NCI-H2171 (cell line): ENCODE measurements around the gene TOR2A.

Experiments
- DNase-seq: peaks from one replicate; lab custom pipeline; 2025; lab: John Stamatoyannopoulos, UW

Gene TOR2A

GRCh38 chr9:127720031-127720864 is 14.8 kb downstream of the TOR2A start:
- DNase-seq, result no peak

GRCh38 chr9:127717766-127718165 is 17.3 kb downstream of the TOR2A start:
- no peak for DNase-seq

- DNase-seq, result no peak
These were observed 18.7 kb downstream of the TOR2A start for GRCh38 chr9:127716412-127716811.

GRCh38 chr9:127715470-127716337 is 19.4 kb downstream of the TOR2A start, which contains the start of the genes PTRH1 and TTC16:
PTRH1 (minus strand) TSS chr9:127715663; CDS start chr9:127715639, 24 bp downstream.
TTC16 (plus strand) TSS chr9:127716079; CDS start chr9:127716146, 67 bp downstream.
- peak; percentile 98 for DNase-seq

DNA sequence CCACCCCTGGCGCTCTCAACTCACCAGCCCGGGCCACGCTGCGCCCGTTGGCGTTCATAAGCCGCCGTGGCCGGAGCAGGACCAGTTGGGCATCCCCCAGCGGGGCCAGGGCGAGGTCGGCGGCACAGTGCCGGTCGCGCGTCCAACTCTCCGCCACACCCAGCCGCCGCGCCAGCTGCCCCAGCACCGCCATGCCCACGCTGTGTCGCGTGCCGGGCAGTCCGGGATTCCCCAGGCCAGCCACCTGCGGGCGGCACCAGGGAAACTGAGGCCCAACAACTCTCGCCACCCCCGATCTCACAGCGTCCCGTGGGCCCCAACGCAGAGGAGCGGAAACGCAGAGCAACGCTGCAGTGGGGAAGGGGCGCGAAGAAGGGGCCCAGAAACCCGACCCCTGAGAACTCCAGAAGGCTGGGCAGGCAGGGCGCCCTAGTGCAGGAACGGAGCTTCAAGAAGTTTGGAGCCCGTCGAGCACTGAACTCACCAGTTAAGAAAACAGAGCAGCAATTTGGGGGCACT is 20.1 kb downstream of the TOR2A start:
- DNase-seq, result no peak

DNA sequence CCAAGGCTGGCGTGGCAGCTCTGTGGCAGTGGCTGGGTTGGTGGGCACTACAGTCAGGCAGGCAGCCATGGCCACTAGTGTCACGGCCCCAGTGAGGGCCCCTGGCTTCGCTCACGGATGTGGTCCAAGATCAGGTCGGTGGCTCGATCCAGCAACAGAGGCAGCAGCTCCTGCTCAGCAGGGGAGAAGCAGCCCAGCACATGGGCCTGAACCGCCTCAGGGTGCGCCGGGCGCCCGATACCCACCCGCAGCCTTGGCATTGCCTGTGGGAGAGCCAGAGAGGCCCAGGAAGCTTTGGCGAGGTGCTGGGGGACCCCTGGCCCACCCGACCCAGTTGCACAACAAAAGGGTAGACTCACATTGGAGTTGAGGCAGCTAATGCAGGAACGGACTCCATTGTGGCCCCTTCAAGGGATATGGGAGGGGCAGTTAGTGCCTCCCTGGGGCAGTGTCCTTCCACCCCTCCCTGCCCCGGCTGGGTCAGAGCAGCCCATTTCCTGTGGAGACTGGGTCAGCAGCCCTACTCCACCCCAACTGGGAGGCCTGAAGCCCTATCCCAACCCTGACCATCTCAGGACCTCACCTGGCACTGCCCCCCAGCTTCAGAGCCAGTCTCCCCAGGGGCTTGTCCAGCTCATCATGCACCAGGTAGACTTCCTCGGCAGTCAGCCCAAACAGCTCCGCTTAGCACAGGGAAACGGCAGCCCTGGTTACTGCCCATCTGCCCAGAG is 20.9 kb downstream of the TOR2A start:
- no peak for DNase-seq

- no peak for DNase-seq
These were observed 22.2 kb downstream of the TOR2A start for GRCh38 chr9:127712867-127713266.

GRCh38 chr9:127712371-127712770 is 22.7 kb downstream of the TOR2A start:
- DNase-seq, result no peak

DNA sequence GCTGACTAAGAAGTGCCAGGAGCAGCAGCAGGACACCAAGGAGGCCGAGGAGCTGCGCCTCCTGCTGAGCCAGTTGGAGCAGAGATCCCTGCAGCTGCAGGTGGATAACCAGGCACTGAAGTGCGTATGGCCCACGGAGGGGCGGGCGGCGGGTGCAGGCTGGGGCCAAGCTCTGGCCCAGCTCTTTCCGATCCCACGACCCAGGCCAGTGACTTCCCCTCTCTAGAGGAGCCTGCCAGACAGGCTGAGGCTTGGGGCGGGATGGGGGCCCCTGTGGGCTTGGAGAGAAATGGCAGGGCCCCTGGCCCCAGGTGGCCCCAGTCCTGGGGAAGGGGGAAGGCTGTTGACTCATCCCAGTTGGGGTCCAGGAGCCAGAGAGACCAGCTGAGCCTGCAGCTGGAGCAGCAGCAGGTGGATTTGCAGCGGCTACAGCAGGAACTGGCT is 23.2 kb downstream of the TOR2A start:
- DNase-seq, result peak; percentile 58

DNA sequence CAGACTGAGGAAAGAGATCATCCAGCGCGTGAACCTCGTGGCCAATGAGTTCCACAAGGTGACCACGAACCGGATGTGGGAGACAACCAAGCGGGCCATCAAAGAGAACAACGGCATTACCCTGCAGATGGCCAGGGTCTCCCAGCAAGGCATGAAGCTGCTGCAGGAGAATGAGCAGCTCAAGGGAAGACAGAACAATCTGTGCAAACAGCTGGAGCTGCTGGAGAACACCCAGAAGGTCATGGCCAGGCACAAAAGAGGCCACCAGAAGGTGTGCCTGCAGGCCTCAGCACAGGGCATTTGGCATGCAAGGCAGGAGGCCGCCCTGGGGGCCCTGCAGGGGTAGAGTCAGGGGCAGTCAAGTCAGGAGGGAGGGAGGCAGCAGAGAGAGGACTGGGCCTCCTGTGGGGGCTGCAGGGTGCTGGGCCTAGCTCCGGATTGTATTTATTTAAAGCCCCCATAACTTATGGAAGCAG is 23.8 kb downstream of the TOR2A start:
- no peak for DNase-seq

- DNase-seq, result no peak
These were observed 24.8 kb downstream of the TOR2A start for GRCh38 chr9:127710204-127710783.

GRCh38 chr9:127708952-127709587 is 26.0 kb downstream of the TOR2A start:
- no peak for DNase-seq

- DNase-seq, result no peak
These were observed 27.3 kb downstream of the TOR2A start for GRCh38 chr9:127707766-127708165.

DNA sequence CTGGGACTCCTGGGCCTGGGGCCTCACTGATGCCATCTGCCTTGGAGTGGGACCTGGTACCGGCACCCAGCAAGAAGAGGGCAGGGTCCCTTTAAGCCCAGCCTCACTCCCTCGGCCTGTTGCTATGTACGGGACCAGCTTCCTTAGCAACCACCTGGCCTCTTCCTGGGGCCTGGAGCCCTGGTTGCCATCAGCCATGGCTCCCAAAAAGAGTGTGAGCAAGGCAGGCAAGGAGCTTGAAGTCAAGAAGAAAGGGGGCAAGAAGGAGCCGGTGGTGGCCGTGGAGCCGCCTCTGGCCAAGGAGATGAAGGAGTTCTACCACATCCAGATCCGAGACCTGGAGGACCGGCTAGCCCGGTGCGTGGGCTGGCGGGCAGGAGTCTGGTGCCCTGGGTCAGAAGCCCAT is 28.3 kb downstream of the TOR2A start, which contains the start of gene CFAP157:
CFAP157 (plus strand) TSS at position 153 of the 406 bp plus-strand sequence; CDS start at position 197, 44 bp downstream.
- DNase-seq, result no peak

- no peak for DNase-seq
These were observed 29.3 kb downstream of the TOR2A start for GRCh38 chr9:127705577-127706379.

DNA sequence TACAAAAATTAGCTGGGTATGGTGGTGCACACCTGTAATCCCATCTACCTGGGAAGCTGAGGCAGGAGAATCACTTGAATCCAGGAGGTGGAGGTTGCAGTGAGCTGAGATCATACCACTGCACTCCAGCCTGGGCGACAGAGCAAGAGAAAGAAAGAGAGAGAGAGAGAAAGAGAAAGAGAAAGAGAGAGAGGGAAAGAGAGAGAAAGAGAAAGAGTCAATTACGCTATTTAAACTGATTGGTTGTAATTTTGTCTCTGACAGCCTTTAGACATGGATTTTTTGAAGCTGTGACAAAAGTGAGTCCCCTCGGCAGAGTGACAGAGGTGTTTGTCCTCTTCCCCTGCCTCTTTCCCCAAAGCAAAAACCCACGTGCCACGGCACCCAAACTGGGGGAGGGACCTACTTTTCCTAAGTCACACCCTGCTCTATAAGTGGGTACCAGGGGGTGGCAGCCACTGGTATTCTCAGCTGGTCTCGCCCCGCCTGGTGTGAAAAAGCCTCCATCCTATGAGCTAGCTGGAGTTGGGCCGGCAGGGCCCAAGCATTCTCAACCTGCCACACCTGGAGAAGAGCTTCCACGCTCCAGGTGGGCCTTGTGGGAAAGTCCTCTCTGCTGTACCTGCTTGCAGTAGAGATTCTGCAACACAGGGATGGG is 31.7 kb downstream of the TOR2A start:
- no peak for DNase-seq

DNA sequence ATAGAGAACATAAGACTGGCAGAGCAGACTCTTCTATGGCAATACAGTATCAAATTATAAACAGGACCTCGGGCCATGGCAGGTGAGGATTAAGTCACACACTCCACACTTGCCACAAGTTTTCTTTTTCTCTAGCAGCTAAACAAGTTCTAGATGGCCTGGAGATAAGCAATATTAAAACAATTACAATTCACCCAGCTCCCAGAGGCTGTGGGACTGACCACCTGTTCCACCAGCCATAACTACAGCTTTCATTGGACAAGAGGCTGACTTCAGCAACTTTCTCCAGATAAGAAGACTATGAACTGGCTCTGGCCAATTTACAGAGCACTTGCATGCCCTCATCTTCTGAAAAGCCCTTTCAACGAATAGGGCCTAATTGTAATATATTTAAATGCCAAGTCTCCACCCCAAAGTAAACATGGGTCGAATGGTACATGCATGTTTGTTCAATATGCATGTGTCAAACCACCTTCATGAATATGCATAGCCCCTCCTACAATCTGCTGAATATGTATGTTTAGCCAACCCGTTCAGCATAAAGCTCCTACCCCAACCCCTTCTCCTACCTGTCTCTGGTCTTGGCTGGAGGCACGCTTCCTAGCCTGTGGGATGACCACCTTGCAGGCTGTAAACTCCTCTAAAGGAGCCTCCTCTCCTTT is 34.4 kb downstream of the TOR2A start:
- no peak for DNase-seq

DNA sequence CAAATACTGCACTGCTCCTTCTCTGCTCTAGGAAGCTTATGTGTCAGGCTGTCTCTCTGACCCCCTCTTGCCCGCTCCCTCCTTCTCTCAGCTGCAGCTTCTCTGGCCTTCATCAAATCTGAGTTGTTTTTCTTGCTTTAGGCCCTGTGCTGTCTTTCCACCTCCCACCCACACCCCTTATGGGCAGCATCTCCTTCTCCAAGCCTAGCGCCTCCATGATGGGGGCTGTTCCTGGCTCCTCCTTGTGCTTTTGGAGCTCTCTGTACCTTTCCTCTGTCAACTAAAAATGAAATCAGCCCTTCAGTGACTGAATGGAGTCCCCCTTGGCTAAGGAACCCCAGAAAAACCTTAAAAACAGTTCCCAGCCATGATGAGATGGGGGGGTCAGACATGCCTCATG is 35.0 kb downstream of the TOR2A start:
- DNase-seq, result no peak
